Trophoblast cell (in vitro differentiated cells and primary cell): Measurements from ENCODE around the gene EPS8L1.

ENCODE experiments used
- DNase-seq, 2 donors: peaks; one replicate each; pipeline ENCODE4 v3.0.0-alpha.2; 2016
- H2AFZ ChIP-seq: 2 replicates; pipeline ENCODE4 v1.6.1; 2013; ENCODE audit warnings: low read length, moderate library complexity, mild to moderate bottlenecking; ENCODE audit not compliant: insufficient read depth, poor library complexity
- H2AK5ac ChIP-seq: 2 replicates; pipeline ENCODE4 v1.6.1; 2013; ENCODE audit warnings: mild to moderate bottlenecking, low read length
- H2BK120ac ChIP-seq: 2 replicates; pipeline ENCODE4 v1.6.1; 2013; ENCODE audit warnings: low read length, mild to moderate bottlenecking, moderate library complexity; ENCODE audit not compliant: insufficient read depth, poor library complexity
- H2BK12ac ChIP-seq: 2 replicates; pipeline ENCODE4 v1.6.1; 2013; ENCODE audit warnings: mild to moderate bottlenecking, low read length, moderate library complexity
- H2BK5ac ChIP-seq: 2 replicates; pipeline ENCODE4 v1.6.1; 2013; ENCODE audit warnings: low read length, low read depth, moderate library complexity, mild to moderate bottlenecking; ENCODE audit not compliant: poor library complexity
- H3K14ac ChIP-seq: 2 replicates; pipeline ENCODE4 v1.6.1; 2013; ENCODE audit warnings: mild to moderate bottlenecking, low read length
- H3K18ac ChIP-seq: 2 replicates; pipeline ENCODE4 v1.6.1; 2013; ENCODE audit warnings: mild to moderate bottlenecking, low read length
- H3K23ac ChIP-seq: 2 replicates; pipeline ENCODE4 v1.6.1; 2013; ENCODE audit warnings: low read length
- H3K27ac ChIP-seq: 2 replicates; pipeline ENCODE4 v1.5.1; 2013; ENCODE audit warnings: low read depth, mild to moderate bottlenecking, inconsistent platforms, low read length, moderate library complexity
- H3K27me3 ChIP-seq: 2 replicates; pipeline ENCODE4 v1.6.1; 2013; ENCODE audit warnings: inconsistent platforms, mild to moderate bottlenecking, low read length, moderate library complexity; ENCODE audit not compliant: insufficient read depth
- H3K36me3 ChIP-seq, 2 experiments: 1 replicate in 1 of 2; 2 replicates in 1 of 2; pipeline ENCODE4 v1.6.1; 2013; ENCODE audit warnings: low read length in 2 of 2, mild to moderate bottlenecking in 2 of 2, moderate library complexity in 1 of 2; ENCODE audit not compliant: insufficient read depth in 2 of 2, control insufficient read depth in 1 of 2
- H3K4ac ChIP-seq: 2 replicates; pipeline ENCODE4 v1.6.1; 2013; ENCODE audit warnings: low read depth, mild to moderate bottlenecking, low read length, moderate library complexity
- H3K4me1 ChIP-seq, 2 experiments: 1 replicate in 1 of 2; 2 replicates in 1 of 2; pipeline ENCODE4 v1.6.1; 2013; ENCODE audit warnings: low read length in 2 of 2, mild to moderate bottlenecking in 2 of 2, moderate library complexity in 1 of 2; ENCODE audit not compliant: insufficient read depth in 2 of 2, control insufficient read depth in 1 of 2
- H3K4me2 ChIP-seq: 2 replicates; pipeline ENCODE4 v1.6.1; 2013; ENCODE audit warnings: inconsistent platforms, mild to moderate bottlenecking, low read length, moderate library complexity
- H3K4me3 ChIP-seq: 2 replicates; pipeline ENCODE4 v1.5.1; 2013; ENCODE audit warnings: mild to moderate bottlenecking, low read depth, low read length, inconsistent platforms
- H3K79me1 ChIP-seq: one replicate; pipeline ENCODE4 v1.6.1; 2013; ENCODE audit warnings: low read length
- H3K79me2 ChIP-seq: 2 replicates; pipeline ENCODE4 v1.6.1; 2013; ENCODE audit warnings: low read length, mild to moderate bottlenecking; ENCODE audit not compliant: control insufficient read depth, insufficient read depth, poor library complexity
- H3K9ac ChIP-seq: 2 replicates; pipeline ENCODE4 v1.6.1; 2013; ENCODE audit warnings: mild to moderate bottlenecking, low read length
- H3K9me3 ChIP-seq: 2 replicates; pipeline ENCODE4 v1.6.1; 2013; ENCODE audit warnings: low read depth, mild to moderate bottlenecking, control low read depth, inconsistent platforms, low read length; ENCODE audit not compliant: insufficient read depth
- H4K12ac ChIP-seq: 2 replicates; pipeline ENCODE4 v1.6.1; 2013; ENCODE audit warnings: low read depth, mild to moderate bottlenecking, low read length, moderate library complexity
- H4K8ac ChIP-seq: 2 replicates; pipeline ENCODE4 v1.6.1; 2013; ENCODE audit warnings: low read depth, mild to moderate bottlenecking, low read length, moderate library complexity
- H4K91ac ChIP-seq: one replicate; pipeline ENCODE4 v1.6.1; 2013; ENCODE audit warnings: low read depth, mild to moderate bottlenecking, low read length, moderate library complexity
- WGBS: extraction: QIAGEN DNeasy Blood & Tissue Kit; methylation state at CpG from one replicate; pipeline ENCODE4 v1.1.7; 2013; ENCODE audit warnings: missing lambda C conversion rate; ENCODE audit not compliant: insufficient read length, insufficient coverage; ENCODE audit errors: extremely low coverage; 5-methylcytosine and 5-hydroxymethylcytosine counted together

EPS8L1 gene

DNA sequence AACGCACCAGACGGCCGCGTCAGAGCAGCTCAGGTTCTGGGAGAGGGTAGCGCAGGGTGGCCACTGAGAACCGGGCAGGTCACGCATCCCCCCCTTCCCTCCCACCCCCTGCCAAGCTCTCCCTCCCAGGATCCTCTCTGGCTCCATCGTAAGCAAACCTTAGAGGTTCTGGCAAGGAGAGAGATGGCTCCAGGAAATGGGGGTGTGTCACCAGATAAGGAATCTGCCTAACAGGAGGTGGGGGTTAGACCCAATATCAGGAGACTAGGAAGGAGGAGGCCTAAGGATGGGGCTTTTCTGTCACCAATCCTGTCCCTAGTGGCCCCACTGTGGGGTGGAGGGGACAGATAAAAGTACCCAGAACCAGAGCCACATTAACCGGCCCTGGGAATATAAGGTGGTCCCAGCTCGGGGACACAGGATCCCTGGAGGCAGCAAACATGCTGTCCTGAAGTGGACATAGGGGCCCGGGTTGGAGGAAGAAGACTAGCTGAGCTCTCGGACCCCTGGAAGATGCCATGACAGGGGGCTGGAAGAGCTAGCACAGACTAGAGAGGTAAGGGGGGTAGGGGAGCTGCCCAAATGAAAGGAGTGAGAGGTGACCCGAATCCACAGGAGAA lies 39.9 kb downstream of the EPS8L1 start:
- H3K18ac ChIP-seq: no peak overlapping the region
- H3K4ac ChIP-seq: peak overlapping the region; percentile 81
- no peak overlapping the region for H2AFZ ChIP-seq
- no peak overlapping the region for H3K27ac ChIP-seq
- H3K14ac ChIP-seq: no peak overlapping the region
- WGBS: no CpG with 5 or more reads among the region's 13 CpGs
- H3K79me2 ChIP-seq: peaks cover 23% of the 10 kb centered on the region
- no peak overlapping the region for H2BK5ac ChIP-seq
- no peak overlapping the region for H3K9ac ChIP-seq
- H3K4me2 ChIP-seq: peak overlapping the region; percentile 68
- H2BK120ac ChIP-seq: no peak overlapping the region
- no peak for DNase-seq
- no peak overlapping the region for H2AK5ac ChIP-seq
- H3K9me3 ChIP-seq: no peaks in the 10 kb centered on the region
- no peak overlapping the region for H3K23ac ChIP-seq
- peaks cover 26 to 31% of the 10 kb centered on the region in 2 experiments for H3K4me1 ChIP-seq
- no peaks in the 10 kb centered on the region for H3K27me3 ChIP-seq
- no peak overlapping the region for H4K91ac ChIP-seq
- H2BK12ac ChIP-seq: no peak overlapping the region
- H3K36me3 ChIP-seq: peaks cover 12 to 16% of the 10 kb centered on the region in 2 experiments
- H3K79me1 ChIP-seq: peaks cover 13% of the 10 kb centered on the region
- no peak overlapping the region for H4K12ac ChIP-seq
- H4K8ac ChIP-seq: no peak overlapping the region
- no peak overlapping the region for H3K4me3 ChIP-seq

DNA sequence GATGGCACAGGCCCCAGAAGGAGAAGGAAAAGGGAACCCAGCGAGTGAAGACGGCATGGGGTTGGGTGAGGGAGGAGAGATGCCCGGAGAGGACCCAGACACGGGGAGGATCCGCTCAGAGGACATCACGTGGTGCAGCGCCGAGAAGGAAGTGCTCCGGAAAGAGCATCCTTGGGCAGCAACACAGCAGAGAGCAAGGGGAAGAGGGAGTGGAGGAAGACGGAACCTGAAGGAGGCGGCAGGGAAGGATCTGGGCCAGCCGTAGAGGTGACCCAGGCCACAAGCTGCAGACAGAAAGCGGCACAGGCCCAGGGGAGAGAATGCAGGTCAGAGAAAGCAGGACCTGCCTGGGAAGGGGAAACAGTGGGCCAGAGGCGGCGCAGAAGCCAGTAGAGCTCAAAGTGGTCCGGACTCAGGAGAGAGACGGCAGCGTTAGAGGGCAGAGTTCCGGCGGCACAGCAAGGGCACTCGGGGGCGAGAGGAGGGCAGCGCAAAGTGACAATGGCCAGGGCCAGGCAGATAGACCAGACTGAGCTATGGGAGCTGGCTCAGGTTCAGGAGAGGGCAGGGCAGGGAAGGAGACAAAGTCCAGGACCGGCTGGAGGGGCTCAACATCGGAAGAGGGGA lies 40.7 kb downstream of the EPS8L1 start:
- Histone ChIP-seq H3K14ac (peak overlapping the region; percentile 92), H3K4me1 (peaks cover 26 to 31% of the 10 kb centered on the region in 2 experiments), H3K9ac (peak overlapping the region; percentile 91), H3K4me2 (peak overlapping the region; percentile 68), H3K23ac (no peak overlapping the region), H2BK5ac (no peak overlapping the region), H4K12ac (no peak overlapping the region), H2AFZ (no peak overlapping the region), H2BK12ac (no peak overlapping the region), H3K79me2 (peaks cover 23% of the 10 kb centered on the region), H3K27ac (no peak overlapping the region), H3K4ac (peak overlapping the region; percentile 81), H3K18ac (no peak overlapping the region), H3K4me3 (peak overlapping the region; percentile 84), H2AK5ac (peak overlapping the region; percentile 25), H4K8ac (no peak overlapping the region), H2BK120ac (no peak overlapping the region), H3K79me1 (peaks cover 13% of the 10 kb centered on the region), H4K91ac (peak overlapping the region; percentile 10), H3K27me3 (no peaks in the 10 kb centered on the region), H3K9me3 (no peaks in the 10 kb centered on the region), H3K36me3 (peaks cover 12 to 16% of the 10 kb centered on the region in 2 experiments)
- no CpG with 5 or more reads among the region's 25 CpGs for WGBS
- DNase-seq: peak in 1 of 2 donors; percentile 45

DNA sequence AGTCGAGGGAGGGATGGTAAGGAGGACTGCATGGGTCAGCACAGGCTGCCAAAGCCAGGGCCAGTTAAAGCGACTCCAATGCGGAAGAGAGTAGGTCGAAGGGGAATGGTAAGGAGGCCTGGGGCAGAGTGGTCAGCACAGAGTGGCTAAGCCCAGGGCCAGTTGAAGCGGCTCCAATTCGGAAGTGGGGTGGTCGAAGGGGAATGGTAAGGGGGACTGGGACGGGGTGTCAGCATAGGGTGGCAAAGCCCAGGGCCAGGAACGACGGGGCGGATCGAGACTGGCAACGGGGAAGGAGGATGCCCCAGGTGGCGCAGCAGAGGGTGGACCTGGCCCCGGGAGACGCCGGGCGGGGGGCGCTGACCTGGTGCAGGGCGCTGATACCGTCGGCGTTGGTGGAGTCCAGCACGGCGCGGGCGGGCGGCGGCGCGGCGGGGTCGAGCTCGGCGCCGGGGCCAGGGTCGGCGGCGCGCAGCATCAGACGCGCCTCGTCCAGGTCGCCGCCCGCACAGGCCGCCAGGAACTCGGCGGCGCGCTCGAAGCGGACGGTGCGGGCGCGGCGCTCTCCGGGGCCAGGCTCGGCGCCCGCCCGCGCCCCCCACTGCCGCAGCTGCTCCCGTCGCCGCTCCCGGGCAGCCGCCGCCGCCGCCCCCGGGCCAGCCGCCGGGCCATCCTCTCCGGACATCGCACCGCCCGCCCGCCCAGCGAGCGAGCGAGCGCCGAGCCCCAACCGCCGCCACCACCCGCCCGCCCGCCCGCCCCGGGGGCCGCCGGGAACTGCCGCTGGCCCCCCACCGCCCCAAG lies 41.4 kb downstream of the EPS8L1 start, which contains the start of gene PPP1R12C:
PPP1R12C (minus strand) TSS at position 779 of the 804 bp plus-strand sequence; CDS start at position 685, 94 bp downstream.
- no peaks in the 10 kb centered on the region for H3K27me3 ChIP-seq
- peak within 1 kb of the TSS; percentile 68 for H3K4me2 ChIP-seq
- H3K9me3 ChIP-seq: no peaks in the 10 kb centered on the region
- H4K91ac ChIP-seq: peak within 1 kb of the TSS; percentile 90
- peaks cover 8 to 10% of the 10 kb centered on the region in 2 experiments for H3K36me3 ChIP-seq
- peak within 1 kb of the TSS; percentile 99 for H4K12ac ChIP-seq
- peak within 1 kb of the TSS; percentile 92 for H3K14ac ChIP-seq
- H3K27ac ChIP-seq: peak within 1 kb of the TSS; percentile 47
- peak within 1 kb of the TSS; percentile 81 for H3K4ac ChIP-seq
- H3K23ac ChIP-seq: no peak within 1 kb of the TSS
- H3K4me3 ChIP-seq: peak within 1 kb of the TSS; percentile 84
- peak within 1 kb of the TSS; percentile 89 for H2AFZ ChIP-seq
- peak within 1 kb of the TSS; percentile 61 for H2BK120ac ChIP-seq
- H3K4me1 ChIP-seq: peaks cover 26 to 31% of the 10 kb centered on the region in 2 experiments
- peak within 1 kb of the TSS; percentile 80 for H2AK5ac ChIP-seq
- H2BK12ac ChIP-seq: peak within 1 kb of the TSS; percentile 15
- peaks cover 23% of the 10 kb centered on the region for H3K79me2 ChIP-seq
- H3K18ac ChIP-seq: peak within 1 kb of the TSS; percentile 84
- H3K79me1 ChIP-seq: peaks cover 13% of the 10 kb centered on the region
- peak within 1 kb of the TSS; percentile 91 for H3K9ac ChIP-seq
- H4K8ac ChIP-seq: peak within 1 kb of the TSS; percentile 97
- DNase-seq: peak; percentile 27 to 48
- no CpG with 5 or more reads among the region's 97 CpGs for WGBS
- H2BK5ac ChIP-seq: peak within 1 kb of the TSS; percentile 58

DNA sequence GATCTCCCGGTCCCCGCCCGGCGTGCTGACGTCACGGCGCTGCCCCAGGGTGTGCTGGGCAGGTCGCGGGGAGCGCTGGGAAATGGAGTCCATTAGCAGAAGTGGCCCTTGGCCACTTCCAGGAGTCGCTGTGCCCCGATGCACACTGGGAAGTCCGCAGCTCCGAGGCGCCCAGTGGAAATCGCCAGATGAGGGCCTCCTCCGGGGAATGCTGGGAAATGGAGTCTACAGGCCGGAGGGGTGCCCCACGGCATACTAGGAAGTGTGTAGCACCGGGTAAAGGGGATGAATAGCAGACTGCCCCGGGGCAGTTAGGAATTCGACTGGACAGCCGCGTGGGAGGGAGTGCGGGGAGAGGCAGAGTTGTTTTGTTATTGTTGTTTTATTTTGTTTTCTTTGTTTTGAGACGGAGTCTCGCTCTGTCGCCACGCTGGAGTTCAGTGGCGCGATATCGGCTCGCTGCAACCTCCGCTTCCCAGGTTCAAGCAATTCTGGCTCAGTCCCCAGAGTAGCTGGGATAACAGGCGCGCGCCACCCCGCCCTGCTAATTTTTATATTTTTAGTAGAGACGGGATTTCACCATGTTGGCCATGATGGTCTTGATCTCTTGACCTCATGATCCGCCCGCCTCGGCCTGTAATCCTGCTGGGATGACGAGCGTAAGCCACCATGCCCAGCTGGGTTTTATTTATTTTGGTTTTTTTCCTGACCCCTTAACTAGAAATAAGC lies 42.2 kb downstream of the EPS8L1 start:
- Histone ChIP-seq H3K27me3 (no peaks in the 10 kb centered on the region), H2BK12ac (no peak overlapping the region), H4K8ac (peak overlapping the region; percentile 97), H3K36me3 (peaks cover under 1 to 2% of the 10 kb centered on the region in 2 experiments), H3K79me2 (peaks cover 23% of the 10 kb centered on the region), H2BK5ac (peak overlapping the region; percentile 47), H2AFZ (peak overlapping the region; percentile 69), H4K91ac (peak overlapping the region; percentile 61), H3K18ac (peak overlapping the region; percentile 52), H3K9ac (peak overlapping the region; percentile 77), H2AK5ac (no peak overlapping the region), H3K4me1 (peaks cover 26 to 30% of the 10 kb centered on the region in 2 experiments), H3K4ac (no peak overlapping the region), H3K14ac (peak overlapping the region; percentile 51), H4K12ac (peak overlapping the region; percentile 70), H3K27ac (peak overlapping the region; percentile 47), H3K4me3 (peak overlapping the region; percentile 77), H2BK120ac (peak overlapping the region; percentile 54), H3K23ac (no peak overlapping the region), H3K4me2 (peak overlapping the region; percentile 68), H3K79me1 (peaks cover 13% of the 10 kb centered on the region), H3K9me3 (no peaks in the 10 kb centered on the region)
- WGBS: no CpG with 5 or more reads among the region's 44 CpGs
- DNase-seq: peak; percentile 99
